OCI-LY3 (cell line): ENCODE results near the gene WNT7B.

Source experiments
- H2AFZ ChIP-seq: fragments of 200-600, 300-600 bp; shearing (Covaris generic); 2 replicates; pipeline ENCODE4 v1.6.0; 2014; ENCODE audit warnings: antibody characterized with exemption, low read depth, low read length
- H3K27ac ChIP-seq: fragments of 200-600, 300-600 bp; sonication (generic); 2 replicates; pipeline ENCODE4 v1.5.1; 2014; ENCODE audit warnings: mild to moderate bottlenecking, low read length, moderate library complexity, mixed read lengths
- H3K27me3 ChIP-seq: fragments of 200-600, 300-600 bp; sonication (generic); 2 replicates; pipeline ENCODE4 v1.6.1; 2014; ENCODE audit warnings: low read depth, low read length, mixed read lengths
- H3K36me3 ChIP-seq: fragments of 200-600, 300-600 bp; sonication (generic); replicated peaks from 2 replicates; pipeline ENCODE3; 2014; ENCODE audit warnings: low read depth, low read length, mixed read lengths
- H3K4me1 ChIP-seq: fragments of 300-600, 200-600 bp; sonication (generic); 2 replicates; pipeline ENCODE4 v1.6.1; 2014; ENCODE audit warnings: low read length, mixed read lengths
- H3K4me2 ChIP-seq: fragments of 200-600, 300-600 bp; sonication (generic); 2 replicates; pipeline ENCODE4 v1.6.1; 2014; ENCODE audit warnings: low read length, mixed read lengths
- H3K4me3 ChIP-seq: fragments of 300-600, 200-600 bp; sonication (generic); 2 replicates; pipeline ENCODE4 v1.5.1; 2014; ENCODE audit warnings: antibody characterized with exemption, mild to moderate bottlenecking, low read length, moderate library complexity
- H3K79me2 ChIP-seq: fragments of 300-600, 200-600 bp; shearing (Covaris generic); 2 replicates; pipeline ENCODE4 v1.6.1; 2014; ENCODE audit warnings: mild to moderate bottlenecking, low read length, mixed read lengths
- H3K9ac ChIP-seq: fragments of 300-600, 200-600 bp; shearing (Covaris generic); 2 replicates; pipeline ENCODE4 v1.6.0; 2014; ENCODE audit warnings: mild to moderate bottlenecking, low read length, moderate library complexity
- H3K9me3 ChIP-seq: fragments of 200-600, 300-600 bp; shearing (Covaris generic); 2 replicates; pipeline ENCODE4 v1.6.1; 2014; ENCODE audit warnings: low read length, mixed read lengths; ENCODE audit not compliant: insufficient read depth
- H4K20me1 ChIP-seq: fragments of 200-600, 300-600 bp; sonication (generic); 2 replicates; pipeline ENCODE4 v1.6.1; 2016; ENCODE audit warnings: low read length, mixed read lengths; ENCODE audit not compliant: insufficient read depth
- EZH2phosphoT487 ChIP-seq: fragments of 200-600 bp; shearing (Covaris generic); IDR thresholded peaks from 2 replicates; pipeline ENCODE4 v1.6.1; 2018; ENCODE audit warnings: antibody characterized with exemption, mixed run types, low read depth
- TF ChIP-seq, protein P1 (sequence below): fragments of 200-600, 300-600 bp; sonication (generic); IDR thresholded peaks from 2 replicates; pipeline ENCODE4 v1.5.1; 2014; ENCODE audit warnings: antibody characterized with exemption, low read length, low read depth

The WNT7B gene

DNA sequence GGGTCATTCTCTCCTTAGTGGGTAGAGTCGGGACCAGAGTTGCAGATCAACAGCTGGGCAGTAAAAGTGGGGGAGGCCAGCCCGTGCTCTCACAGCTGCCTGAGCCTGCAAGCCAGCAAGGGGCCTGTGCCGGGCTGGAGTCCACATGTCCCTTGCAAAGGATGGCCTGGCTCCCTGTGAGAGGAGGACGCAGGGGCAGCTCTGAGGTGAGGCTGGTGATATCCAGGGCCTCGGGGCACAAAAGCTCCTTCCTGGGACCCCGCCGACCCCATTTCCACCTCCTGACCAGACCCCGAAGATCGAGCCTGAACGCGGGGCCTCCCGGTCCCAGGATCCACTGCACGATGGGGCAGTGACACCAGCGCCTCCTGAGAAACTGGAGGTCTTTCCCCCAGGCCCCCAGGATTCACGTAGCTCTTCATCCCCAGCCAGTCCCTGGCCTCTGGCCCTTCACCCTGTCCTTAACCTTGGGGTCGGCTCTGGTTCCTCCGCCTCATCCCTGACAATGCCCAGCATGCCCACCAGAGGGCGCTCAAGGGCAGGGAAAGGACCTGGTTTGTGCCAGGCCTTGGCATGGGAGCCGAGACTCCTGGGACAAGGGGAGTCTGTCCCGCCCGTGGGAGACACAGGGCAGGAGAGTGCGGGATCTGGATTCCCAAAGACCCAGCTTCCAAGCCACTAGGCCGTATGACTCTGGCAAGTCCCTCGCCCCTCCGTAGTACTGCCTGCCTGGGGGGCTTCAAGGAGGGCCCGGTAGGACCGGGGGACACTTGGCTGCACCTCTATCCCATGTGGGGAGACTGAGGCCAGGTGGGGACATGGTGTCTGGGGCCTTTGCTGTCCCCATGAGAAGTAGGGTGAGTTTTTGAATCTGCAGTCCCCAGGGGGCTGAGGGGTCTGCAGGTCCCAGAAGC lies 17.8 kb upstream of the WNT7B start:
- no peak overlapping the region for H3K27ac ChIP-seq
- H3K79me2 ChIP-seq = no peaks in the 10 kb centered on the region
- TF ChIP-seq, protein P1, sequence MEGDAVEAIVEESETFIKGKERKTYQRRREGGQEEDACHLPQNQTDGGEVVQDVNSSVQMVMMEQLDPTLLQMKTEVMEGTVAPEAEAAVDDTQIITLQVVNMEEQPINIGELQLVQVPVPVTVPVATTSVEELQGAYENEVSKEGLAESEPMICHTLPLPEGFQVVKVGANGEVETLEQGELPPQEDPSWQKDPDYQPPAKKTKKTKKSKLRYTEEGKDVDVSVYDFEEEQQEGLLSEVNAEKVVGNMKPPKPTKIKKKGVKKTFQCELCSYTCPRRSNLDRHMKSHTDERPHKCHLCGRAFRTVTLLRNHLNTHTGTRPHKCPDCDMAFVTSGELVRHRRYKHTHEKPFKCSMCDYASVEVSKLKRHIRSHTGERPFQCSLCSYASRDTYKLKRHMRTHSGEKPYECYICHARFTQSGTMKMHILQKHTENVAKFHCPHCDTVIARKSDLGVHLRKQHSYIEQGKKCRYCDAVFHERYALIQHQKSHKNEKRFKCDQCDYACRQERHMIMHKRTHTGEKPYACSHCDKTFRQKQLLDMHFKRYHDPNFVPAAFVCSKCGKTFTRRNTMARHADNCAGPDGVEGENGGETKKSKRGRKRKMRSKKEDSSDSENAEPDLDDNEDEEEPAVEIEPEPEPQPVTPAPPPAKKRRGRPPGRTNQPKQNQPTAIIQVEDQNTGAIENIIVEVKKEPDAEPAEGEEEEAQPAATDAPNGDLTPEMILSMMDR = peak; percentile 99
- TF ChIP-seq EZH2phosphoT487 = no peak
- H3K27me3 ChIP-seq = no peaks in the 10 kb centered on the region
- H4K20me1 ChIP-seq = no peaks in the 10 kb centered on the region
- H3K4me1 ChIP-seq = peaks cover 57% of the 10 kb centered on the region
- no peak overlapping the region for H3K9ac ChIP-seq
- no peaks in the 10 kb centered on the region for H3K36me3 ChIP-seq
- H3K4me3 ChIP-seq = no peak overlapping the region
- no peak overlapping the region for H2AFZ ChIP-seq
- H3K9me3 ChIP-seq = no peaks in the 10 kb centered on the region
- H3K4me2 ChIP-seq = peak overlapping the region; percentile 2; the same call in 1 of the 2 replicates

GRCh38 chr22:45993841-45994240 lies 16.9 kb upstream of the WNT7B start:
- Histone ChIP-seq H3K9ac (no peak overlapping the region), H3K4me1 (peaks cover 48% of the 10 kb centered on the region), H2AFZ (no peak overlapping the region)

GRCh38 chr22:45993143-45993692 lies 16.3 kb upstream of the WNT7B start:
- Histone ChIP-seq H3K4me1 (peaks cover 42% of the 10 kb centered on the region), H3K27ac (no peak overlapping the region), H4K20me1 (no peaks in the 10 kb centered on the region), H3K27me3 (no peaks in the 10 kb centered on the region), H3K4me3 (no peak overlapping the region), H2AFZ (no peak overlapping the region), H3K79me2 (no peaks in the 10 kb centered on the region), H3K4me2 (no peak overlapping the region), H3K9ac (no peak overlapping the region), H3K9me3 (no peaks in the 10 kb centered on the region), H3K36me3 (no peaks in the 10 kb centered on the region)
- no peak for TF ChIP-seq EZH2phosphoT487
- TF ChIP-seq, protein P1 = no peak

More at GRCh38 chr22:45993841-45994240, 16.9 kb upstream of the WNT7B start:
- Histone ChIP-seq H3K4me2 (no peak overlapping the region), H3K9me3 (no peaks in the 10 kb centered on the region), H3K36me3 (no peaks in the 10 kb centered on the region), H3K27ac (no peak overlapping the region), H3K27me3 (no peaks in the 10 kb centered on the region), H4K20me1 (no peaks in the 10 kb centered on the region), H3K4me3 (no peak overlapping the region), H3K79me2 (no peaks in the 10 kb centered on the region)
- TF ChIP-seq, protein P1 = no peak
- no peak for TF ChIP-seq EZH2phosphoT487

DNA sequence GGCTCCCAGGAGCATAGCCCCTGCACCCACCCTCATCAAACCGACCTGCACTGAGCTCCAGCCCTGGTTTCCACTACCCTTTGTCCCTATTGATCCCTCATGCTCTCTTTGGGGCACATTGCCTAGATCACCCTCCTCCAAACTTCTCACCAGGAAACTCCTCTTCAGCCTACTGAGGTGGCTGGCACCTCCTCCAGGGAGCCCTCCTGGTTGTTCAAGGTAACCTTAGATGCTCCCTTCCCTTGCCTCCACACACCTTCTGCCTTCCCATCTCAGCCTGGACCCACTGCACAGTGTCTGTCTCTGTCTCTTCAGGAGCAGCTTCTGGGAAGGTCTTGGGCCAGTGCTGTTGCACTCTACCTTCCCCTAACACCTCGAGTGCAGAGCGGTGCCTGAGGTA lies 15.8 kb upstream of the WNT7B start:
- Histone ChIP-seq H4K20me1 (no peaks in the 10 kb centered on the region), H3K79me2 (no peaks in the 10 kb centered on the region), H3K9ac (no peak overlapping the region), H3K36me3 (no peaks in the 10 kb centered on the region), H3K4me2 (no peak overlapping the region), H2AFZ (no peak overlapping the region), H3K27me3 (no peaks in the 10 kb centered on the region), H3K4me3 (no peak overlapping the region), H3K9me3 (no peaks in the 10 kb centered on the region), H3K4me1 (peaks cover 37% of the 10 kb centered on the region), H3K27ac (no peak overlapping the region)
- TF ChIP-seq, protein P1 = no peak
- TF ChIP-seq EZH2phosphoT487 = no peak
